Measurements from ENCODE around the gene FMNL2. TPM values are rescaled to one million over a fixed set of nuclear protein-coding genes. Genes with fewer than 3 reads are reported as not detected.

The FMNL2 gene
- total RNA-seq, 5 donors from 2014 or later (not counting 1 experiment from before 2014, with no cell fraction given): 0.63 to 0.96 (median 0.75) TPM

DNA sequence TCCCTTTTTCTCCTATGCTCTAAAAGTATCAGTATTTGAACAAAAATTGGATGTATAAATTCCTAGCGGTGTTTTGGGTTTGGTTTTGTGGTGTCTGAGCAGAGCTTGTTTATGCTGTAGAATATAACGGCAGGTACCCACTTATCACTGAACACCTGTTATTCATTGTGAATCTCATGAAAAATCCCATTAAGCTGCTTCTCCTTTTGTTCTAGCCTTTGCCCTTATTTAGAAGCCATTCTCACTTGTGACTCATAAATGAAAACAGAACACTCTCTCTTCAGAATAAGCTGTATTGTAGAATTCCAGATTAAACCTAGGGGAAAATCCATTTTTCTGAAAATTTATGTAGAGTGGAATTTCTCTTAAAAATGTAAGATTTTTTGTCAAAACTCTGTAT, 278.3 kb downstream of the FMNL2 start:
- POLR2A ChIA-PET: no interaction called here
- Mint-ChIP-seq H3K27me3 (no peaks in the 10 kb centered on the region), H3K4me3 (no peak overlapping the region), H3K27ac (no peak overlapping the region), H3K9me3 (no peaks in the 10 kb centered on the region), H3K36me3 (no peaks in the 10 kb centered on the region), H3K4me1 (peaks cover 0 to 17% (median 6%) of the 10 kb centered on the region in 3 donors)
- Histone ChIP-seq H3K36me3 (ENCODE audit: control insufficient read depth in 2 of 2, extremely low read depth in 1 of 2, insufficient read depth in 1 of 2, low read length in 1 of 2) (no peaks in the 10 kb centered on the region), H3K27me3 (replicated peaks in 1 of 2; ENCODE audit: control insufficient read depth in 2 of 2, extremely low read depth in 1 of 2, insufficient read depth in 2 of 2, low read length in 1 of 2) (no peaks in the 10 kb centered on the region), H3K9me3 (no peaks in the 10 kb centered on the region), H3K27ac (ENCODE audit: low read length) (no peak overlapping the region), H3K4me1 (ENCODE audit: control insufficient read depth in 1 of 2, extremely low read depth in 1 of 2, insufficient read depth in 2 of 2, low read length in 2 of 2) (peaks cover 0 to 9% of the 10 kb centered on the region in 2 experiments), H3K4me3 (ENCODE audit: control insufficient read depth in 1 of 2, extremely low read depth in 1 of 2, low read length in 1 of 2) (no peak overlapping the region)
- ATAC-seq (replicated peaks in 1 of 4) (no peak), DNase-seq (no peak)
- no CpG with 5 or more reads among the region's 2 CpGs for WGBS (ENCODE audit: insufficient coverage)
- CTCF ChIA-PET: interaction anchor here (0.5 to 1.0 kb wide), 3 partner anchors 22 to 441 kb away, joined by 3 read pairs; no protein-coding TSS in a partner anchor

DNA sequence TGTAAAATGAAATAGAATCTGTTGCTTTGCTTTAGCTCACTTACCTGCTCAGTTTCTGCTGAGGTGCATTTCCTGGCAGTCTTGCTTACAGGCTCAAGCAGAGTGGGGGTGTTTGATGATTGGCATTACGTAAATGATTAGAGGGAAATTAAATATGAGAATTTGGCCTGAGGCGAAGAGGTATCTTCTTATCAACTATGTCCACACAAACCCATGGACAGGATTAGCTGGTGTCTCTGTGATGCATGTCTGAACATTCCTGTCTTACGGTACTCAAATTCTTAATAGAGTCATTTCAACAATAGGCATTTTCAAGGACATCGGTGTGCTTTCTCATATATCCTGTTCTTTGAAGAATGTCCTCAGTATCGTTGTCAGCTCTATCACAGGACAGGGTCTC, 280.2 kb downstream of the FMNL2 start:
- POLR2A ChIA-PET: interaction anchor here in 1 of 2 donors (0.6 kb wide), 1 partner anchor 433 kb away, joined by 20 read pairs; no protein-coding TSS in a partner anchor
- Histone ChIP-seq H3K36me3 (ENCODE audit: control insufficient read depth in 2 of 2, extremely low read depth in 1 of 2, insufficient read depth in 1 of 2, low read length in 1 of 2) (no peaks in the 10 kb centered on the region), H3K4me3 (ENCODE audit: control insufficient read depth in 1 of 2, extremely low read depth in 1 of 2, low read length in 1 of 2) (no peak overlapping the region), H3K4me1 (ENCODE audit: control insufficient read depth in 1 of 2, extremely low read depth in 1 of 2, insufficient read depth in 2 of 2, low read length in 2 of 2) (peaks cover 0 to 9% of the 10 kb centered on the region in 2 experiments), H3K27me3 (replicated peaks in 1 of 2; ENCODE audit: control insufficient read depth in 2 of 2, extremely low read depth in 1 of 2, insufficient read depth in 2 of 2, low read length in 1 of 2) (no peaks in the 10 kb centered on the region), H3K9me3 (no peaks in the 10 kb centered on the region), H3K27ac (ENCODE audit: low read length) (no peak overlapping the region)
- H3K27ac Mint-ChIP-seq: no peak overlapping the region
- no CpG with 5 or more reads among the region's 5 CpGs for WGBS (ENCODE audit: insufficient coverage)
- no peaks in the 10 kb centered on the region for H3K36me3 Mint-ChIP-seq
- DNase-seq (no peak), ATAC-seq (replicated peaks in 1 of 4) (no peak)
- peaks cover 0 to 17% (median 6%) of the 10 kb centered on the region in 3 donors for H3K4me1 Mint-ChIP-seq
- H3K4me3 Mint-ChIP-seq: no peak overlapping the region
- no peaks in the 10 kb centered on the region for H3K27me3 Mint-ChIP-seq
- CTCF ChIA-PET: no interaction called here
- no peaks in the 10 kb centered on the region for H3K9me3 Mint-ChIP-seq

DNA sequence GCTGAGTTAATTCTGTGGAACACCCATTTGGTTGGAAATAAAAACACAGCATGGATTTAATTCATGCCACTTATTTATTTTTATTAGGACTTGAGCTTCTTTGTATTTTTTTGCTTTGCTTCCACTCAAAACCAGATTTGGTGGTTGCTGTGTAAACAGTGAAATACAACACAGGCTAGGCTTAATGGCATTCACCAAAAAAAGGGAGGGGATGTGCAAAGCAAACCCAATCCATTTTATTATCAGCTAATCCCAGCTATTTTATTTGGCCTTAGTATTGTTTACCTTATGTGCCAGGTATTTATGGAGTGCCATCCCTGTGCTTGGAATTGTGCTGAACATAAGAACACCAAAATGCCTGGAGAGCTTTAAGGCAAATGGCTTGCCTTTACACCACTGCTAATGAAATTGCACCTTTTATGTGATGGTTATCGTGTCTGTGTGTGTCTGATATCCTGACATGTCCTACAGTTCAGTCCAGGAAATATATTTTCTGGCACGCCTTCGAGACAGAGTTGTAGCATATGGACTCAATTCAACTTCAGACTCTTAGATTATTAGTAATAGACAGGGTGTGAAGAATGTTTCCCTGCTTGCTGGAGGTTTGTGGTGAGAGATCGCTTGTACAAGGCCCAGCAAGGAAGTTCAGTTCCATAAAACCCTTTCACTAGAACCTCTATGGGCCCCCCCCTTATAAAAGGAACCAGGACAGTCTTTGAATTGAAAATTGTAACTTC, 282.6 kb downstream of the FMNL2 start:
- H3K4me1 Mint-ChIP-seq: peaks cover 0 to 8% (median 0%) of the 10 kb centered on the region in 3 donors
- CTCF ChIA-PET: interaction anchor here in 1 of 2 donors (0.7 to 0.9 kb wide), 2 partner anchors 16 to 246 kb away, joined by 3 read pairs; no protein-coding TSS in a partner anchor
- Histone ChIP-seq H3K36me3 (ENCODE audit: control insufficient read depth in 2 of 2, extremely low read depth in 1 of 2, insufficient read depth in 1 of 2, low read length in 1 of 2) (no peaks in the 10 kb centered on the region), H3K27ac (ENCODE audit: low read length) (no peak overlapping the region), H3K27me3 (replicated peaks in 1 of 2; ENCODE audit: control insufficient read depth in 2 of 2, extremely low read depth in 1 of 2, insufficient read depth in 2 of 2, low read length in 1 of 2) (no peaks in the 10 kb centered on the region), H3K9me3 (no peaks in the 10 kb centered on the region), H3K4me1 (ENCODE audit: control insufficient read depth in 1 of 2, extremely low read depth in 1 of 2, insufficient read depth in 2 of 2, low read length in 2 of 2) (no peaks in the 10 kb centered on the region), H3K4me3 (ENCODE audit: control insufficient read depth in 1 of 2, extremely low read depth in 1 of 2, low read length in 1 of 2) (no peak overlapping the region)
- POLR2A ChIA-PET: no interaction called here
- DNase-seq (no peak), ATAC-seq (replicated peaks in 1 of 4) (no peak)
- H3K4me3 Mint-ChIP-seq: no peak overlapping the region
- H3K36me3 Mint-ChIP-seq: no peaks in the 10 kb centered on the region
- peaks cover 0 to 11% of the 10 kb centered on the region in 2 donors for H3K27me3 Mint-ChIP-seq
- H3K9me3 Mint-ChIP-seq: no peaks in the 10 kb centered on the region
- no CpG with 5 or more reads among the region's 4 CpGs for WGBS (ENCODE audit: insufficient coverage)
- no peak overlapping the region for H3K27ac Mint-ChIP-seq

DNA sequence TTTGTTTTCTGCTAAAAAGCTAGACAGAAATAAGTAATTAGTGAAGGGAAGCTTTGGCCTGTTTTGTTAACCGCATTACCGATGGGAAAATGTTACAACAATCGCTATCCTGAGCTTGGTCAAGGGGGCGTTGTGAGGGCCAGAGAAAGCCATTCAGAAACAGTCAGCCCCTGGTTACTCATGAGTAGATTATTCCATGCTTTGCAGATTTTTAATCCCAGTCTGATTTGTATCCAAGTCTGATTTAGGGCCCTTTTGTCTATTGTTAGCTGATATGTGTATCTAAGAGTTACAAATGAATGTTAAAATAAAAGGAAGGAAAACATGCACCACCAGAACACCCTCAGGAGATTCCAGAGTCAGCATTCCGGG, 283.2 kb downstream of the FMNL2 start:
- Histone ChIP-seq H3K4me3 (ENCODE audit: control insufficient read depth in 1 of 2, extremely low read depth in 1 of 2, low read length in 1 of 2) (no peak overlapping the region), H3K9me3 (no peaks in the 10 kb centered on the region), H3K27me3 (replicated peaks in 1 of 2; ENCODE audit: control insufficient read depth in 2 of 2, extremely low read depth in 1 of 2, insufficient read depth in 2 of 2, low read length in 1 of 2) (no peaks in the 10 kb centered on the region), H3K27ac (ENCODE audit: low read length) (no peak overlapping the region), H3K36me3 (ENCODE audit: control insufficient read depth in 2 of 2, extremely low read depth in 1 of 2, insufficient read depth in 1 of 2, low read length in 1 of 2) (no peaks in the 10 kb centered on the region), H3K4me1 (ENCODE audit: control insufficient read depth in 1 of 2, extremely low read depth in 1 of 2, insufficient read depth in 2 of 2, low read length in 2 of 2) (no peaks in the 10 kb centered on the region)
- Mint-ChIP-seq H3K36me3 (no peaks in the 10 kb centered on the region), H3K27me3 (peaks cover 0 to 11% of the 10 kb centered on the region in 2 donors), H3K4me1 (peaks cover 0 to 2% (median 0%) of the 10 kb centered on the region in 3 donors), H3K27ac (no peak overlapping the region), H3K9me3 (no peaks in the 10 kb centered on the region), H3K4me3 (no peak overlapping the region)
- ATAC-seq (replicated peaks in 1 of 4) (no peak), DNase-seq (no peak)
- CTCF ChIA-PET: interaction anchor here in 1 of 2 donors (0.7 to 0.9 kb wide), 2 partner anchors 16 to 246 kb away, joined by 3 read pairs; no protein-coding TSS in a partner anchor
- POLR2A ChIA-PET: no interaction called here
- 95% methylated on average over 4 of the region's 5 CpGs for WGBS (ENCODE audit: insufficient coverage)

DNA sequence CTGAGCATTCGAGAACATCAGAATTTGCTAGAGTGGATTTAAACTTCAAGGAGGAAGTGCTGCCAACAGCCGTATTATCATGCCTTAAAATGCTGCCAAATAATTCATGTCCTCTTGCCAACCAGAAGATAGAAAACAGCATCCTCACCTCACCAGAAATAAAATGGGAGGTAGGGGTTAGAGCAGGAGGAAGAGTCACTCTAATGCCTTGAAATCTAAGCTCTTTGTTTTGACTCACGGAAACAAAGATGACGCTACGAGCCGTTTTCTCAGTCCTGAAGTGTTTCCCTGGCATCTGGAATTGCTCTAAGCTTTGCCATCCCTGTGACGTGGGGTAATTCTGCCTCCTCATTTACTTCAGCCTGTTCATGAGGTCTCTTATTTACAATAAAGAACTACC, 285.2 kb downstream of the FMNL2 start:
- DNase-seq (no peak), ATAC-seq (replicated peaks in 1 of 4) (no peak)
- Mint-ChIP-seq H3K36me3 (no peaks in the 10 kb centered on the region), H3K9me3 (no peaks in the 10 kb centered on the region), H3K4me3 (no peak overlapping the region), H3K27me3 (peaks cover 3 to 15% of the 10 kb centered on the region in 2 donors), H3K4me1 (no peaks in the 10 kb centered on the region), H3K27ac (no peak overlapping the region)
- ChIA-PET CTCF (interaction anchor here in 1 of 2 donors (1.6 kb wide), 1 partner anchor 15 kb away, joined by 3 read pairs; no protein-coding TSS in a partner anchor), POLR2A (interaction anchor here in 1 of 2 donors (0.6 kb wide), 1 partner anchor 14 kb away, joined by 14 read pairs; no protein-coding TSS in a partner anchor)
- WGBS (ENCODE audit: insufficient coverage): 85% methylated on average over 5 of the region's 7 CpGs
- Histone ChIP-seq H3K9me3 (no peaks in the 10 kb centered on the region), H3K4me3 (ENCODE audit: control insufficient read depth in 1 of 2, extremely low read depth in 1 of 2, low read length in 1 of 2) (no peak overlapping the region), H3K36me3 (ENCODE audit: control insufficient read depth in 2 of 2, extremely low read depth in 1 of 2, insufficient read depth in 1 of 2, low read length in 1 of 2) (no peaks in the 10 kb centered on the region), H3K4me1 (ENCODE audit: control insufficient read depth in 1 of 2, extremely low read depth in 1 of 2, insufficient read depth in 2 of 2, low read length in 2 of 2) (no peaks in the 10 kb centered on the region), H3K27me3 (replicated peaks in 1 of 2; ENCODE audit: control insufficient read depth in 2 of 2, extremely low read depth in 1 of 2, insufficient read depth in 2 of 2, low read length in 1 of 2) (peaks cover 0 to 5% of the 10 kb centered on the region in 2 experiments), H3K27ac (ENCODE audit: low read length) (no peak overlapping the region)

DNA sequence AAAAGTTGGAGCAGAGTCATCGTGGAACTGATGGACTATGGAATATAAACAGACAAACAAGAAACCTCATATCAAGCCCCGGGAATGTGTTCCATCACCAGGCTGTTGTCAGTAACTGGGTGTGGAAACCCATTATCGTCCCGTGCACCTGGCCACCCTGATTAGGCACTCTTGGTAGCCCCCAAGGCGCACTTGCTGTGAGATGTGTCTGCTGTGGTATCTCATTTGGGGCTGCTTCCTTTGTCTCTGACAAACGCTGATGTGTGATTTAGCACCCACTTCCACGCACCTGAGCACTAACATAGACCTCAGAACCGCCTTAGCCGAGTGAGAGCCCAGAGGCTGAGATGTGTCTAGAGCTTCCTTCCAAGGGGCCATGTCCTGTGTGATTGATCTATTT, 286.0 kb downstream of the FMNL2 start:
- H3K27ac Mint-ChIP-seq: no peak overlapping the region
- no peaks in the 10 kb centered on the region for H3K4me1 ChIP-seq (ENCODE audit: control insufficient read depth in 1 of 2, extremely low read depth in 1 of 2, insufficient read depth in 2 of 2, low read length in 2 of 2)
- H3K9me3 ChIP-seq: no peaks in the 10 kb centered on the region
- H3K4me3 Mint-ChIP-seq: no peak overlapping the region
- H3K4me3 ChIP-seq (ENCODE audit: control insufficient read depth in 1 of 2, extremely low read depth in 1 of 2, low read length in 1 of 2): no peak overlapping the region
- H3K27ac ChIP-seq (ENCODE audit: low read length): no peak overlapping the region
- no peaks in the 10 kb centered on the region for H3K36me3 Mint-ChIP-seq
- 44% methylated on average over 2 of the region's 9 CpGs for WGBS (ENCODE audit: insufficient coverage)
- H3K27me3 ChIP-seq (replicated peaks in 1 of 2; ENCODE audit: control insufficient read depth in 2 of 2, extremely low read depth in 1 of 2, insufficient read depth in 2 of 2, low read length in 1 of 2): peaks cover 0 to 5% of the 10 kb centered on the region in 2 experiments
- peaks cover 7 to 15% of the 10 kb centered on the region in 2 donors for H3K27me3 Mint-ChIP-seq
- H3K4me1 Mint-ChIP-seq: no peaks in the 10 kb centered on the region
- CTCF ChIA-PET: interaction anchor here (0.6 to 1.6 kb wide), 2 partner anchors 15 to 51 kb away, joined by 3 read pairs; no protein-coding TSS in a partner anchor
- H3K36me3 ChIP-seq (ENCODE audit: control insufficient read depth in 2 of 2, extremely low read depth in 1 of 2, insufficient read depth in 1 of 2, low read length in 1 of 2): no peaks in the 10 kb centered on the region
- ATAC-seq (replicated peaks in 1 of 4) (no peak), DNase-seq (no peak)
- POLR2A ChIA-PET: interaction anchor here in 1 of 2 donors (0.6 kb wide), 1 partner anchor 14 kb away, joined by 14 read pairs; no protein-coding TSS in a partner anchor
- no peaks in the 10 kb centered on the region for H3K9me3 Mint-ChIP-seq
